ENCODE measurements around the gene METAP2. TPM values are rescaled to one million over a fixed set of nuclear protein-coding genes. Genes with fewer than 3 reads are reported as not detected.
"Not testable (repeated sequence)": the region's sequence is repeated elsewhere in the genome, so short reads cannot be mapped to it uniquely, and the experiment has no call there.

Gene METAP2
- polyA plus RNA-seq (2013, experiment 1 of 2; ENCODE audit: insufficient read length), result 81.8 TPM
- polyA plus RNA-seq (2013, experiment 2 of 2; ENCODE audit: insufficient read length), result 94.2 TPM

DNA sequence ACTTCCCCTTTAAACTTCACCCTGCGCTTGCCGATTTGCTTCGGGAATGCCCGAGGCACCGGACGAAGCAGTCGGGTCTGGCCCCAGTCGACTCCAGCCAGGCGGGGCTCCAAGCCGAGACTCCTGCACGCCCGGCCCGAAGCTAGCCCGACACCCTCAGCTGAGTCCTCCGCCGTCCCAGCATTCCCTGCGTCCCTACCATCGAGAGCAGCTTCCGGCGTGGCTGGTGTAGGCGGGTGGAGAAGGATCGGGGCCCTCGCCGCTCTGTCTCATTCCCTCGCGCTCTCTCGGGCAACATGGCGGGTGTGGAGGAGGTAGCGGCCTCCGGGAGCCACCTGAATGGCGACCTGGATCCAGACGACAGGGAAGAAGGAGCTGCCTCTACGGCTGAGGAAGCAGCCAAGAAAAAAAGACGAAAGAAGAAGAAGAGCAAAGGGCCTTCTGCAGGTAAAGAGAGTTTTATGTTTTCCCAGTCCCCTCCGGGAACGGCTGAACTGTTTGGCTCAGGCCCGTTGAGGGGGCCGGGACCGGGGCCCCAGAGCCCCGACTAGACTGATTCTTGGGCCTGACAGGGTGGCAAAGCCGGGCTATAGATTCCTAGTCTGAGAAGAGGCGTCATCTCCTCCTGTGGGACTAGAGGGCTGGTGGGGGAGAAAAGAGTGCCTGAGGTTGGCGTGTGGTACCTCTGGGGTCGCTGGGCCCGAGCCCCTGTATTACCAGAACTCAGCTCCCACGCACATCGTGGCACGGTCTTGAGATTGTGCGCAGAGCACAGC lies at the start of gene METAP2:
METAP2 (plus strand) TSS at position 269 of the 776 bp plus-strand sequence; CDS start at position 297, 28 bp downstream.
- peak; percentile 97 for DNase-seq

DNA sequence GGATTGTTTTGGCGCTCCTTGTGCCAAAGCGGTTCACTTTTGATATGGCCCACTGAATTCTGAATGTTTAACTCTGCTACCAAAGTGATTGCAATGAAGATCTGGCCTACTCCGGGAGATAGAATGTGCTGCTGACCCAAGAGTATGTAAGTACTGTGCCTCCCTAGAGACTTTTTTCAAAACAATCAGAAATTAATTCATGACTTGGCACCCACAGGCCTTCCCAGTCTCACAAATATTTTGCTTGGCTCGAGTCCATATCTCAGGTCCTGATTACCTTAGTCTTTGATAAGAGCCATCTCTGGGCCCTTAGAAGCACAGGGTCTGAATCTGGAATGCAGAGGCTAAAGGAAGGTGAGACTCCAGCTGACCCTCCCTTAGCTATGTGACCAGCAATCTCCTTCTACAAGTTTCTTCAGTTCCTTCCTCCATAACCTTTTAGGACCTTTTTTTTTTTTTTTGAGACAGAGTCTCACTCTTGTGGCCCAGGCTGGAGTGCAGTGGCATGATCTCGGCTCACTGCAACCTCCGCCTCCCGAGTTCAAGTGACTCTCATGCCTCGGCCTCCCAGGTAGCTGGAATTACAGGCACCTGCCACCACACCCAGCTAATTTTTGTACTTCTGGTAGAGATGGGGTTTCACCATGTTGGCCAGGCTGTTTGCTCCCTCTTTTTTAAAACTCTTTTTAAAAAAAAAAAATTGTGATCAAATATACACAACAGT lies 49.5 kb upstream of the METAP2 start:
- DNase-seq, result no peak

DNA sequence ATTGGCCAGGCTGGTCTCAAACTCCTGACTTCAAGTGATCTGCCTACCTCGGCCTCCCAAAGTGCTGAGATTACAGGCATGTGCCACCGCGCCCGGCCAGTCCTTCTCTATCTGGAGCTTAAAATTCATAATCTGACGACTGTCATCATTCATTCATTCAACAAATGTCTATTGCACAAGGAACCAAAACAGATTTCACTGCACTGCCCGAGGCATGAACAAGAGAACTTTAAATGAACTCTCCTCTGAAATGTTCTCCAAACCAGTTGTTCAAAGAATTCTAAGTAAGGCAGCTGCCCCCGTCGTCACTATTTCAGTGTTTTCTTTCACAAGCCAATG lies 44.8 kb upstream of the METAP2 start:
- DNase-seq, result no peak

DNA sequence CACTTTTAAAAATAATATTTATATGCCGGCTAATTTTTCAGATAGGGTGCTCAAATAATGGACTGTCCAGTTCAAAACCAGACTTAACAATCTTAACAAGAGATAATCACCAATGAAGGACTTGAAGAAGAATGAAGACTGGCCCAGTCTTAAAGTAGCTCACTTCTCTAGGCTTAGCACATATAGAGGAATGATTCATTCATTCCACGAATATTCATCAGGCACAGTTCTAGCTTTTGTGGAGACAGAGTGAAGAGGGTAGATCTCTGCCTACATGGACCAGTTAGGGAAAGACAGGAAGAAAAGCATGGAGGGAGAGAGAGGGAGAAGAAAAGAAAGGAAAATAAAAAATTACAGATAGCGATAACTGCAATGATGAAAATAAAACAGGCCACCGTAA lies 42.8 kb upstream of the METAP2 start:
- DNase-seq, result no peak

DNA sequence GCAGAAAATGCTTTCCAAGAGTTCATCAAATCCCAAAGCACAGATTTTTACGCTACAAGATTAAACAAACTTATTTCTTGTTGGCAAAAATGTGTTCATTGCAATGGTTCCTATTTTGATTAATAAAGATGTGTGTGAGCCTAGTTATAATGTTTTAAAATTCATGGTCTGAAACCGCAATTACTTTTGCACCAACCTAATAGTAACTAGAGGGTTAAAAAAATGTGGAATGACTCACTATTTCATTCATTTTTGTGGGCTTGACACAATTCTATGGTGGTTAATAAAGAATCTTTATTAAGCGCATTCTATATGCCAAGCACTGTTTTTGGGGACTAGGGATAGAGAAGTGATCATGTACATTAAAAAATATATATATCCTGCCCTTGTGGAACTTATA lies 38.6 kb upstream of the METAP2 start:
- DNase-seq, result no peak

DNA sequence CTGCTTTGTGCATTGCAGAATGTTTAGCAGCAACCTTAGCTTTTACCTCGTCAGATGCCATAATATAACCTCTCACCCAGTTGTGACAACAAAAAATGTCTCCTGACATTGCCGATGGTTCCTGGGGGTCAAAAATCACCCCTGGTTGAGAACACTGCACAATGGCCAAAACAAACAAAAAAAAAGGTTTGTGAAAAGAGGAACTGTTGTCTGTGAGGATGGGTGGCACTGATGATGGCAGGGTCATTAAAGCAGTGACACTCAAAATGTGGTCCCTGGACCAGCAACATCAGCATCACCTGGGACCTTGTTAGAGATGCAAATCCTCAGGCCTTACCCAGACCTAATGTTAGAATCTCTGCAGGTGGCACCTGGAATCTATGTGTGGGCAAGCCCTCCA lies 36.4 kb upstream of the METAP2 start:
- no peak for DNase-seq

DNA sequence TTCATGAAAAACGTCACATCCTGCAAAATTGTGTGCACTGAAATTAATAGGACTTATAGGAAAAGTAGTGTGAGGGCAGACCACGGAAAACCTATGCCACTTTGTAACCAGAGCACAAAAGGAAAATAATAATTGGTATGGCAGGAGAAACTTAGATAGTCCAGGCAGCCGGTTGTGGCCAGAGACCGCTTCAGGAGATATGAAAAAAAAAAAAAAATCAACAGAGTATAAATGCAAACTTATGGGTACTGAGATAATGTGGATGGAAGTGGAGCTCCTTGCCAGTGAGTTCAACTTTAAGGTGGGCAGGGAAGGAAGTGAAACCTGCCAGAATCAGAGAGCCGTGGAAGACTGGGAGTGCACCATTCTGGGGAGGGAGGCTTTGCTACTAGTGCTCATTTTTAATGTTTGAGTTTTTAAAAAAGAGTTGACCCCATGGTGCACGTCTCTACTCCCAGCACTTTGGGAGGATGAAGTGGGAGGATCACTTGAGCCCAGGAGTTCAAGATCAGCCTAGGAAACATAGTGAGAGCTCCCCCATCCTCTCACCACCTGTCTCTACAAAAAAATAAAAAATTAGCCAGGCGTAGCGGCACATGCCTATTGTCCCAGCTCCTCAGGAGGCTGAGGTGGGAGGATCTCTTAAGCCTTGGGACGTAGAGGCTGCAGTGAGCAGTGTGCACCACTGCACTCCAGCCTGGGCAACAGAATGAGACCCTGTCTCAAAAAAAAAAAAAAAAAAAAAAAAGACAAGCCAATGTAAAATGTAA lies 34.3 kb upstream of the METAP2 start:
- DNase-seq, result no peak

DNA sequence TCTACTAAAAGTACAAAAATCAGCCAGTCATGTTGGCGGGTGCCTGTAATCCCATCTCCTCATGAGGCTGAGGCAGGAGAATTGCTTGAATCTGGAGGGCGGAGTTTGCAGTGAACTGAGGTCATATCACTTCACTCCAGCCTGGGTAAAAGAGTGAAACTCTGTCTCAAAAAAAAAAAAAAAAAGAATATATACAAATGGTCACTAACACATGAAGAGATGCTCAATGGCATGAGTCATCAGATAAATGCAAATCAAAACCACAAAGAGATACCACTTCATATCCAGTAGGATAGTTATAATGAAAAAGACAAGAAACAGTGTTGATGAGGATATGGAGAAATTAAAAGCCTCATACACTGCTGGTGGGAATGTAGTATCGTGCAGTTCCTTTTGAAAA lies 33.6 kb upstream of the METAP2 start:
- DNase-seq, result peak; percentile 56

DNA sequence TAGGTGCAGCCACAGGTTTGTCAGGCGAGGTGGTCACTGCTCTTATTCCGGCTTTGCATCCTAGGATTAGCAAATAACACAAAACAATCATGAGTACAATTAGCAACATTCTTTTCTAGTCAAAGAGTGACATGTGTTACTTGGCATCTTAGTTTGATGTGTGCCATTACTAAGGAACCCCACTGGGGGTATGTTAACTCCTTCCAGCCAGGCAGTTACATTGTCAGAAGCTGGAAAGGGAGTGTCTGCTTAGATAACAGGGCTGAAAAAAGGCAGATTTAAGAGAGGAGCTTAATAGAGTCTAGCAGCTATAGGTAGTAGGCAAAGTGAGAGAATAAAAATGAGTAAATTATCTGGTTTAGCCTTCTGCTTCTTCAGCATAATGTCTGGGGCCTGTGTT lies 30.5 kb upstream of the METAP2 start:
- DNase-seq, result no peak

DNA sequence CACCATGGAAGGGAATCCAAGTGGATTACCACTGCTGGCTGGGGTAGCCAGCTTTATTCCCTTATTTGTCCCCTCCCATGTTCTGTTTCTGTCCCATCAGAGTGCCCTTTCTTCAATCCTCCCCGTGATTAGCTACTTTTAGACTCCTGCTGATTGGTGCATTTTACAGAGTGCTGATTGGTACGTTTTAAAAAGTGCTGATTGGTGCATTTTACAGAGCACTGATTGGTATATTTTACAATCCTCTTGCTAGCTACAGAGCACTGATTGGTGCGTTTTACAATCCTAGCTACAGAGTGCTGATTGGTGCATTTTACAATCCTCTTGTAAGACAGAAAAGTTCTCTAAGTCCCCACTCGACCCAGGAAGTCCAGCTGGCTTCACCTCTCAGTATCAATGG lies 28.9 kb upstream of the METAP2 start:
- not testable (repeated sequence) for DNase-seq

DNA sequence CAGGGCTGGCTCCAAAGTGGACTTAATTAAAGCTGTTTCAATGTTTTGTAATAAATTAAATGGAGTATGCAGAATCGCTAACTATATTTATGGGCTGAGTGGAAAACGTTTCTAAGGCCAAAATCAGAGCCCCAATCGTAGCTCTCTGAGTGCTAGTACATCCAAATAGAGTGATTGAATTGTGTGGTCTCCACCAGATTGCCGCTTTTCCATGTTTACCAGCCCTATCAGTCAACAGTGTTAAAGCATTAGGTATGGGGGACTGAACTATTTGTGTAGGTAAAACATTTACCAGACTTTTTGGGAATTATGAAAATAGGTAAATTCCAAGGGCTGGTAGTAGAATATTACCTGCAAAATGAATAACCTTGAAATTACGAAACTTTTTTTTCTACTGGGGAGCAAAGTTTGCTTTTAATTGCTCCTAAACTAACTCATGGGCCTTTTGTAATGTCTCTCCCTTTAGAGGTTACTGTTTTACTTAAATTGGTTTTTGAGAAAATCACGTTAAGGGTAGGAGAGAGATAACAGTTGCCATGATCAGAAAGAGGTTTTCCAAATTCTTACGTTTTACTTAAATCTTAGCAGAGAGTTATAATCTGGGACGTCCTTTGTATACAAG lies 28.0 kb upstream of the METAP2 start:
- DNase-seq, result no peak

DNA sequence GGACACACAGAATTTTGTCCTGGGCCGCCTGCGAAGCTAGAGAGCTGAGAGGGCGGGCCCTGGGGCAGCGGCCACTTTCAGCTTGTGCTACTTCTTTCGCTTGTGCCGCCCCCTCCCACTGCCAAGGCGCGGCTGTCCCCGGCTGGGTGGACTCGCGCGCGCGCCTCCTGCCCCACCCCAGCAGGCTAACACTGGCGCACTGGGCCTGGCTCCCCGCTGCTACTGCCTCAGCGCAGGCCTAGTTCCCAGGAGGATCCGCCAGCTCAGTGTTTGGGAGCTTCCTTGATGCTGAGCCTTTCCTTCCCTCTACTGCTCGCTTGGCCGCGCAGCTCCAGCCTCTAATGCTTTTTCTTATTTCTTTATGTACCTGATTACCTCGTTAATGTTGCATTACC lies 27.4 kb upstream of the METAP2 start:
- peak; percentile 22 for DNase-seq

DNA sequence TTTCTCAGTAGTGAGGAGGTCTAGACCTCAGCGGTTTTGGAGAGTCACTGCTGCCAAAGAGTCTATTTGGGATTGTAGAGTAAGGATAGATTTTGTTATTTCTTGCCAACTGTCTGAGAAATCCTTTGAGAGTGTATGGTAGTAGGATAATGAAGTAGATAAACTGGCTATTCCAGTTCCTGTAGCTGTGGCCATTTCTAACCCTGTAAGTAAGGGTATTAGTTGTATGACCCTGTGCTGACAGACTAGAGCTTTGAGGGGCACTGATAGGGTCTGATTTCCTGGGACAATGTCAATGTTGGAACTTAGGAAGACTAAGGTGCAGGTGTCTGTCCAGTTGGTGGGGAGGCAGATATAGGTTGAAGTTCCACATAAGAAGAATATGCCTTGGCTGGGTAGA lies 24.3 kb upstream of the METAP2 start:
- not testable (repeated sequence) for DNase-seq

DNA sequence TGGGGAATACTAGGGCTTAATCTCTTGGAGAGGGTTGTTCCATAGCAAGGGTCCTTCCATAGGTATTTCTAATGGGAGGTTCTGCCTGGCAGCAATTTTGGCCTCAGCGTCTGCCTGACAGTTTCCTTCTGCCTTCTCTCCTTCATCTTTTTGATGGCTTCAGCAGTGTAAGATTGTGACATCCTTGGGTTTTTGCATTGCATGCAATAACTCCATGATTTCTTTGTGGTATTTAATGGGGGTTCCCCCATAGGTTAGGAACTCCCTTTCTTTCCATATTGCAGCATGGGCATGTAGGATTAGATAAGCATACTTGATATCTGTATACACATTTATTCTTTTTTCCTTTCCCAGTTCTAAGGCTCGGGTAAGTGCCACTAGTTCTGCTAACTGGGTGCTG lies 21.5 kb upstream of the METAP2 start:
- DNase-seq, result not testable (repeated sequence)

DNA sequence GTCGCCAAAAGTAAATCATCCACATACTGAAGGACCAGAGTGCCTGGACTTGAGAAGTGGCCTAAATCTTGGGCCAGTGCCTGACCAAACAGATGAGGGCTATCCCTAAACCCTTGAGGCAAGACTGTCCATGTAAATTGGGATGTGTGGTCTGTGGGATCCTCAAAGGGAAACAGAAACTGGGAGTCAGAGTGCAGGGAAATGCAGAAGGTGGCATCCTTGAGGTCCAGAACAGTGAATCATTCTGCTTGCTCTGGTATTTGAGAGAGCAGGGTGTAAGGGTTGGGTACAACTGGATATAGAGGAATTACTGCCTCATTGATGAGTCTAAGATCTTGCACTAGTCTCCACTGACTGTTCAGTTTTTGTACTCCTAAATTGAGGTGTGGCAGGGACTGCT lies 20.1 kb upstream of the METAP2 start:
- peak; percentile 25 for DNase-seq

DNA sequence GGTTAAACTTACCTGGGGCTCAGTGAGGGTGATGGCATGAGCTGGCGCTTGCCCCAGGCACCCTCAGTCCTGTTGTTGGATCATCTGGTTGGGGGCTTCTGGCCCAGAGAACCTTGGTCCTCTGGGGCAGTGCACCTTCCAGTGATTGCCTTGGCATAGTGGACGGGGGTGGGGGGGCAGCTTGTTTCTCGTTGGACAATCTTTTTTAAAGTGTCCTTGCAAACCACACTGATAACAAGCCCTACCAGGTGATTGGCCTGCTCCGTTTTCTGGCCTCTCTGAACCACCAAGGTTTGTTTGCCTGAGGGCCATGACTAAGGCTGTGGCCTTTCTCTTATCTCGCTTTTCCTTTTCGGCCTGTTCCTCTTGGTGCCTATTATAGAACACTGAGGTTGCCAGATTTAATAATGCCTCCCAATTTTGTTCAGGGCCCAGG lies 19.2 kb upstream of the METAP2 start:
- DNase-seq, result not testable (repeated sequence)

DNA sequence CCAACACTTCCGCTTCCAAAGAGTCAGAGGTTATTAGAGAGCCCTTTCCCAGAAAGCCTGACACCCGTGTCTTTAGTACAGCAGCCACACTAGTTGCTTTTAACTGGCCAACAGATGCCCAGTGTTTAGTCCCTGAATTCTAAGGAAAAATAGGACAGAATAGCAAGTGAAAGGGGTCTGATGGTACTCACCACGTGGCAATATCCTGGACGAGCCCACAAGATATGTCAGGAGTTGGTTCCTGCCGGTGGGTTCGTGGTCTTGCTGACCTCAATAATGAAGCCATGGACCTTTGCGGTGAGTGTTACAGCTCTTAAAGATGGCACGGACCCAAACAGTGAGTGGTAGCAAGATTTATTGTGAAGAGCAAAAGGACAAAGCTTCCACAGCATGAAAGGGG lies 16.3 kb upstream of the METAP2 start:
- not testable (repeated sequence) for DNase-seq

DNA sequence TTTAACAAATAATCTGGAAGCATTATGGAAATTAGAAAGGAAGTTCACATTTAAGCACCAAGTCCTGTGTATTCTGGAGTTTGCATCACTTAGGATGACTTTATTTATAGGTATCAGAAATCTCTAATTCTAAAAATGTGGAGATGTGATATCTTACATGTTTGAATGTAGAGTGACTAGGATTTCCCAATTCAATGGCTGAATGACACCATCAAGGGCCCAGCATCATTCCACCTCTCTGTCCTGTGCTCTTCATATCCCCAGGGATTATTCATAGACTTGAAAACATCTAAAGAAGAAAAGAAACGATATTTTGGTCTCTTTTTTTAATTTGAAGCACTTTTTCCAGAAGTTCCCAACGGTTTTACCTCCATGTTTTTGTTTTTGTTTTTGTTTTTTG lies 15.2 kb upstream of the METAP2 start:
- DNase-seq, result no peak

DNA sequence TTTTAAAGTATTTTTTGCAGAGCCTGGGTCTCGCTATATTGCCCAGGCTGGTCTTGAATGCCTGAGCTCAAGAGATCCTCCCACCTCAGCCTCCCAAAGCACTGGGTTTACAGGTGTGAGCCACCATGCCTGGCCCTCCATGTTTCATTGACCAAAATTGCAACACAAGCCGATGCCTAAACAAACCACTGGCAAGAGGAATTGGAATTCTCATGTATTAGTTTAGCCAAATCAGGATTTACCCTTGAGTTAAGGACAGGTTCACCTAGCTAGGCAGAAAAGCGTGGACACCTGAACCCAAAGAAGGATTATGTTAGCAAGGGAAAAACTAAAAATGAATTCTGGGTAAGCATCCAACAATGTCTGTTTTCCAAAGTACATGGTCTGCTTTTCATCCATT lies 14.6 kb upstream of the METAP2 start:
- no peak for DNase-seq

DNA sequence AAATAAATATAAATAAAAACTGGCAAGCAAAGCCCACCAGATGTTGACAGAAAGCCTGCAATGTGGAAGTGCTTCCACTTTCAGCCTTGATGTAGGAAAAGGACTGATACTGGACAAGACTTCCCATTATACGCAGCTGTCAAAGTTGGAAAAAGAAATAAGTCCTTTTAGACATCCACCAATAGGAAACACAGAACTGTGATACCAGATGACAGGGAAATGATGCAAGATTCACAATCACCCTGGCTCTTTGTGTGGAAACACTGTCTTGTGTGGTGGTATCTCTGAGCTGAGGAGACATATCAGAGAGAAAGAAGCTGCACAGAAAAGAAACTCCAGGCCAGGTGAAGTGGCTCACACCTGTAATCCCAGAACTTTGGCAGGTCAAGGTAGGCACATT lies 13.8 kb upstream of the METAP2 start:
- no peak for DNase-seq

DNA sequence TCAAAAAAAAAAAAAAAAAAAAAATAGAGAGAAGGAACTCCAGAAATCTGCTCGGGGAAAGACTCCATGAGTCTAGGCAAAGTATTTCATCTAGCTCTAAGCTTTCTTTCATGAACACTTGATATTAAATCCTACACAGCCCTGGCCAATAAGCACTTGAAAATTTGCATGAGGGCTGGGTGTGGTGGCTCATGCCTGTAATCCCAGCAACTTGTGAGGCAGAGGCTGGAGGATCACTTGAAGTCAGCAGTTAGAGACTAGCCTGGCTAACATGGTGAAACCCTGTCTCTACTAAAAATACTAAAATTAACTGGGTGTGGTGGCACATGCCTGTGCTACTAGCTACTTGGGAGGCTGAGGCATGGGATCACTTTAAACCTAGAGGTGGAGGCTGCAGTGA lies 13.1 kb upstream of the METAP2 start:
- DNase-seq, result no peak

DNA sequence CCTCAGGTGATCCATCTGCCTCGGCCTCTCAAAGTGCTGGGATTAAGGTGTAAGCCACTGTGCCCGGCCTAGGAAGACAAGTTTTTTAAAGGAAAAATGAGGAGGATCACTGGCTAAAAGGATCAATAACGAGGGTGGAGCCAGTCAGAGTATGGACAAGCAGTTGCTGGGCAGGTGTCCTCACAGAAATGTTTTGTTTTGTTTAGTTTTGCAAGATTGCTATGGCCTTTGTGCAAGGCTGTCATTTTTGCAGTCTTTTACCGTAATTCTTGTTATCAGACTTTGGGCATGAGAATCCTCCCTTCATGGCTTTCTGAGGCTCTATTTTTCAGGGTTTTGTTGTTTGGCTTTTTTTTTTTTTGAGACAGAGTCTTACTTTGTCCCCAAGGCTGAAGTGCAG lies 11.9 kb upstream of the METAP2 start:
- no peak for DNase-seq

DNA sequence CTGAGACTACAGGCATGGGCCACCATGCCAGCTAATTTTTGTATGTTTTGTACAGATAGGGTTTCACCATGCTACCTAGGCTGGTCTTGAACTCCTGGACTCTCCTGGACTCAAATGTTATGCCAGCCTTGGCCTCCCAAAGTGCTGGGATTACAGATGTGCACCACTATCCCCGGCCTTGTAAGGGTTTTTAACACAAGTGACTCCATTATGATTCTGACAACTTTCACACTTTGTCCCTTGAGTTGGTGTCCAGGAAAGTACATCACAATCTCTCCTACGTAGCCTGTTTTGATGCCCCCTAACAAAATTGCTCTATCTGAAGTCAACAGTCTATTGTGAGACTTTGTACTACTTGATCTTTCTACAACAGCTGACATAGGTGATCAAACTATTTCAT lies 11.4 kb upstream of the METAP2 start:
- DNase-seq, result no peak

Measured in fibroblast of skin of scalp (primary cell).